Karpas-422 (cell line): Measurements from ENCODE around the gene ZG16B. TPM values are rescaled to one million over a fixed set of nuclear protein-coding genes. Genes with fewer than 3 reads are reported as not detected.

ENCODE experiments used
- DNase-seq: peaks from one replicate; pipeline ENCODE4 v3.0.0-alpha.2; 2015
- H2AFZ ChIP-seq: fragments of 200-600 bp; sonication (generic); 2 replicates; pipeline ENCODE4 v1.6.1; 2014; ENCODE audit warnings: antibody characterized with exemption, low read length, mixed read lengths
- H3K27ac ChIP-seq: fragments of 200-600 bp; sonication (generic); 2 replicates; pipeline ENCODE4 v1.5.1; 2014; ENCODE audit warnings: mild to moderate bottlenecking, low read length, moderate library complexity
- H3K27me3 ChIP-seq: fragments of 200-600 bp; sonication (generic); 2 replicates; pipeline ENCODE4 v1.6.1; 2014; ENCODE audit warnings: low read length, mixed read lengths
- H3K36me3 ChIP-seq: fragments of 200-600 bp; sonication (generic); 2 replicates; pipeline ENCODE4 v1.6.1; 2014; ENCODE audit warnings: low read length, mixed read lengths; ENCODE audit not compliant: insufficient read depth
- H3K4me1 ChIP-seq: fragments of 200-600 bp; sonication (generic); 2 replicates; pipeline ENCODE4 v1.6.1; 2014; ENCODE audit warnings: mild to moderate bottlenecking, low read length, mixed read lengths
- H3K4me2 ChIP-seq: fragments of 200-600 bp; sonication (generic); 2 replicates; pipeline ENCODE4 v1.6.1; 2014; ENCODE audit warnings: low read length, low read depth, mild to moderate bottlenecking; ENCODE audit not compliant: poor library complexity, severe bottlenecking
- H3K4me3 ChIP-seq: fragments of 200-600 bp; sonication (generic); 2 replicates; pipeline ENCODE4 v1.5.1; 2014; ENCODE audit warnings: mild to moderate bottlenecking, antibody characterized with exemption, low read length, mixed read lengths
- H3K79me2 ChIP-seq: fragments of 200-600 bp; sonication (generic); 2 replicates; pipeline ENCODE4 v1.6.1; 2014; ENCODE audit warnings: mild to moderate bottlenecking, low read length, mixed read lengths
- H3K9ac ChIP-seq: fragments of 200-600 bp; sonication (generic); 2 replicates; pipeline ENCODE4 v1.6.0; 2014; ENCODE audit warnings: low read length
- H3K9me2 ChIP-seq: fragments of 200-600 bp; sonication (generic), shearing (Covaris generic); replicated peaks from 2 replicates; pipeline ENCODE4 v1.6.0; 2014; ENCODE audit warnings: mild to moderate bottlenecking, low read length, moderate library complexity; ENCODE audit not compliant: insufficient read depth
- H3K9me3 ChIP-seq: fragments of 300-700, 200-600 bp; sonication (generic); 2 replicates; pipeline ENCODE4 v1.6.1; 2014; ENCODE audit warnings: low read length, mixed read lengths
- H4K20me1 ChIP-seq: fragments of 200-600 bp; sonication (generic); 2 replicates; pipeline ENCODE4 v1.6.1; 2014; ENCODE audit warnings: mild to moderate bottlenecking, antibody characterized with exemption, low read length, low read depth; ENCODE audit not compliant: insufficient read depth
- total RNA-seq: library from RNA; depleted of rRNA; stranded (reverse); fragments of >200 nt; shearing (Covaris generic); gene quantifications from 2 replicates; pipeline ENCODE4 v1.2.3, GENCODE V29; 2014; ENCODE audit warnings: low replicate concordance

The ZG16B gene
- total RNA-seq, 1 experiment from 2014 or later: not detected

GRCh38 chr16:2859686-2860265 is 29.7 kb downstream of the ZG16B start:
- Histone ChIP-seq H3K9ac (no peak overlapping the region), H3K4me3 (no peak overlapping the region), H2AFZ (no peak overlapping the region), H4K20me1 (no peaks in the 10 kb centered on the region), H3K4me2 (no peak overlapping the region), H3K27ac (no peak overlapping the region), H3K9me3 (no peaks in the 10 kb centered on the region), H3K27me3 (no peaks in the 10 kb centered on the region), H3K9me2 (no peaks in the 10 kb centered on the region), H3K36me3 (no peaks in the 10 kb centered on the region), H3K4me1 (no peaks in the 10 kb centered on the region), H3K79me2 (no peaks in the 10 kb centered on the region)
- DNase-seq: peak; percentile 27

DNA sequence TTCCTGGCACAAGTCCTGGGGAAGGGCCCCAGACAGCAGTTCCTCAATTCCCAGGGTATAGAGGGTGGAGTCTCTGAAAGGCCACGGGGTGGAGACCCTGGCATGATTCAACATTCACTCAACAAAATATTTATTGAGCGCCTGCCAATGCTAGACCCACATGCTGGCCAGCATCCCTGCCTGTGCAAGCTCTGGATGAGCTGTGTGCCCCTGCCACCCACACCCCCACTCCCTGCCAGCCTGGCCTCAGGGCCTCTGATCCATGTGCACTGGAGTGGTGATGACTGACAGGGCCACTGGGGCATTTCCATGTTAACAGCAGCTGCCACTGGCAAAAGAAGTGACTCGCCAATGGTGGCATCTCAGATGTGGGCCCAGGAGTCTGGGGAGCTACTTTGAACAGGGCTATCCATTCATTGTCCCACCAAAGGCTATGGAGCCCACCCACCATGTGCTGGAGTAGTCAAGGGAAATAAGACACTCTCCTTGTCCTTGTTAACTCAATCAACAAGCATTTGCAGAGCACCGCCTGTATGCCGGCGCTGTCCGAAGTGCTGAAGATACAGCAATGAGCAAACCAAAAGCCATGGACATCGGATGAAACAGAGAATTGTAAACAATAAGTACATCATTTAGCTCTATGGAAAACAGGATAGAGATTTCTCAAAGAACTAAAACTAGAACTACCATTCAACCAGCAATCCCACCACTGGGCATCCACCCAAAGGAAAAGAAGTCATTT is 30.9 kb downstream of the ZG16B start:
- H3K36me3 ChIP-seq: no peaks in the 10 kb centered on the region
- H3K4me3 ChIP-seq: no peak overlapping the region
- no peaks in the 10 kb centered on the region for H3K9me3 ChIP-seq
- no peaks in the 10 kb centered on the region for H3K79me2 ChIP-seq
- H3K4me2 ChIP-seq: no peak overlapping the region
- H2AFZ ChIP-seq: no peak overlapping the region
- H3K9ac ChIP-seq: no peak overlapping the region
- no peaks in the 10 kb centered on the region for H3K9me2 ChIP-seq
- H3K4me1 ChIP-seq: no peaks in the 10 kb centered on the region
- H3K27ac ChIP-seq: no peak overlapping the region
- no peak for DNase-seq
- H4K20me1 ChIP-seq: no peaks in the 10 kb centered on the region
- no peaks in the 10 kb centered on the region for H3K27me3 ChIP-seq

DNA sequence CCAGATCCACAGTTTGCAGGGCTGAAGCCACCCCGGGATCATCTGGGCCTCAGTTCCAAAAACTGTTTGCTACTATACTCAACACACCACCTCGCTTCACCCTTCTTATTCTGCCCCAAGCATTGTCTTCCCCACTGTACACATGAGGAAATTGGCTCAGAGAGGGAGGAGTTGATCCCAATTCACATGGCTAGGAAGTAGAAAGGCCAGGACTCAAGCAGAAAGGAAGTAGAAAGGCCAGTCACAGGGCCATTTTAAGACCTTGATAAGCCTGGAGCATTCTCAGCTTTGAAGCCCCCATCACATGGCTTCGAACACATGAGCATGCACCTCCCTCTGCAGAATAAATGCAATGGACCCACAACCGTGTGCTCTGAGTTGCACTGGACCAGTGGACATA is 35.5 kb downstream of the ZG16B start:
- Histone ChIP-seq H3K36me3 (no peaks in the 10 kb centered on the region), H4K20me1 (no peaks in the 10 kb centered on the region), H3K79me2 (no peaks in the 10 kb centered on the region), H3K27me3 (no peaks in the 10 kb centered on the region), H3K4me3 (no peak overlapping the region), H2AFZ (no peak overlapping the region), H3K9me2 (no peaks in the 10 kb centered on the region), H3K9me3 (no peaks in the 10 kb centered on the region), H3K4me1 (peaks cover 10% of the 10 kb centered on the region), H3K4me2 (no peak overlapping the region), H3K9ac (no peak overlapping the region), H3K27ac (no peak overlapping the region)
- DNase-seq: peak; percentile 19

- Histone ChIP-seq H3K4me2 (no peak overlapping the region), H3K9me2 (no peaks in the 10 kb centered on the region), H3K27me3 (no peaks in the 10 kb centered on the region), H3K79me2 (no peaks in the 10 kb centered on the region), H3K27ac (no peak overlapping the region), H3K4me1 (peaks cover 10% of the 10 kb centered on the region), H3K4me3 (no peak overlapping the region), H2AFZ (no peak overlapping the region), H3K9me3 (no peaks in the 10 kb centered on the region), H4K20me1 (no peaks in the 10 kb centered on the region), H3K36me3 (no peaks in the 10 kb centered on the region), H3K9ac (no peak overlapping the region)
- peak; percentile 7 for DNase-seq
Measured at GRCh38 chr16:2866431-2866830, 36.3 kb downstream of the ZG16B start.

DNA sequence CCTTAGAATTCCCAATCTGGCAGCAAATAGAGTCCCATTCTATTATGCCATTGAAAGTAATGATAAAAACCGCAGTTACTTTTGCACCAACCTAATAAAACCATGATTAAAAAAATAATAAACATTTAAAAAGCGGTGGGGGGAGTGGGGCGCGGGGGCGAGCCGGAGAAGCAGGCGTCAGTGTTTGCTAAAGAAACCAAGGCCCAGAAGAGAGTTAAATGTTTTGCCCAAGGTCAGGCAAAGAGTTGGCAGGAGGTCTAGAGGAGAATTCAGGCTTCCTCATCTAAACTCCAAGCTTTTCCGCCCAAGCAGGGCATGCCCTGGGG is 37.5 kb downstream of the ZG16B start:
- H4K20me1 ChIP-seq: no peaks in the 10 kb centered on the region
- H3K9me3 ChIP-seq: no peaks in the 10 kb centered on the region
- peak overlapping the region; percentile 95 for H2AFZ ChIP-seq
- no peak for DNase-seq
- no peaks in the 10 kb centered on the region for H3K9me2 ChIP-seq
- H3K4me3 ChIP-seq: peak overlapping the region; percentile 98
- H3K27me3 ChIP-seq: no peaks in the 10 kb centered on the region
- H3K4me2 ChIP-seq: peak overlapping the region; percentile 98
- H3K79me2 ChIP-seq: no peaks in the 10 kb centered on the region
- H3K27ac ChIP-seq: peak overlapping the region; percentile 61
- H3K9ac ChIP-seq: peak overlapping the region; percentile 91
- H3K36me3 ChIP-seq: no peaks in the 10 kb centered on the region
- H3K4me1 ChIP-seq: peaks cover 10% of the 10 kb centered on the region

DNA sequence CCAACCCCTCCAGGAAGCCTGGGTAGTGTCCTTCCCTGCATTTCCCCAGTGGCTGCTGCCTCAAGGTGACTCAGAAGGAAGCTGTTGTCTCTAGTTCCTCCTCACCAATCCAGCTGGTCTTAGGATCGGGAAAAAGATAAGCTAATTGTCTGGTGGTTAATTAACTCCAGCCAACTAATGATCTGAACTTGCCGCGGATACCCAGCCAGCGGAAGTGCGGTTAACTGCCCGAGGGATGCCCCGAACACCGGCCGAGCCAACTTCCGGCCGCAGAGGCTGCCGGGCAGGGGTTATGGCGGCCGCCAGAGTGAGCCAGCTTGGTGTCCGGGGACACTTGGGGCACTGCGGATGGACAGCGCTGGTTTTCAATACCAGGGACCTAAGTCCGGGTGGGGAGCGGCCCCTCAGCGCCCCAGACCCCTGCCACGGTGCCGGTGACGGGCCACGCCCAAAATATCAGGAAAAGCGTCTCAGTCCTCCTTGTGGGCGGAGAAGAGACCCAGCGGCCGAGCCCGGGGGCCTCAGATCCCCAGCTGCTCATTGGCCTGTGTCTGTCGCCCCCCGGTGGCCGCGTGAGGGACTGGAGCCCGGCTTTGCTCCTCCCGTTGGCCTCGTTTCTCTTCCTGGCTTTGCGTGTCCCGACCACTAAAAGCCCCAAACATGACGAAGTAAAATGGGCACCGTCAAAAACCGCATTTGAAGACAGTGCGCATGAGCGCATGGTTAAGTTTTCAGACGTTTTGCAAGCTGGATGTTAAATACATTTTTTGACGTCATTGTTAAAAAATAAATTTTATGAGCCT is 38.1 kb downstream of the ZG16B start:
- H3K79me2 ChIP-seq: no peaks in the 10 kb centered on the region
- H2AFZ ChIP-seq: peak overlapping the region; percentile 95
- peak overlapping the region; percentile 98 for H3K4me3 ChIP-seq
- peak; percentile 95 for DNase-seq
- H3K4me2 ChIP-seq: peak overlapping the region; percentile 98
- peak overlapping the region; percentile 91 for H3K9ac ChIP-seq
- peak overlapping the region; percentile 61 for H3K27ac ChIP-seq
- no peaks in the 10 kb centered on the region for H3K9me2 ChIP-seq
- H3K36me3 ChIP-seq: no peaks in the 10 kb centered on the region
- no peaks in the 10 kb centered on the region for H4K20me1 ChIP-seq
- H3K4me1 ChIP-seq: peaks cover 10% of the 10 kb centered on the region
- H3K9me3 ChIP-seq: no peaks in the 10 kb centered on the region
- no peaks in the 10 kb centered on the region for H3K27me3 ChIP-seq

GRCh38 chr16:2871926-2872325 is 41.8 kb downstream of the ZG16B start:
- H2AFZ ChIP-seq: no peak overlapping the region
- H3K4me2 ChIP-seq: no peak overlapping the region

More at GRCh38 chr16:2871926-2872325, 41.8 kb downstream of the ZG16B start:
- no peaks in the 10 kb centered on the region for H3K9me3 ChIP-seq
- peak; percentile 36 for DNase-seq
- H3K9me2 ChIP-seq: no peaks in the 10 kb centered on the region
- H4K20me1 ChIP-seq: no peaks in the 10 kb centered on the region
- no peak overlapping the region for H3K27ac ChIP-seq
- no peaks in the 10 kb centered on the region for H3K79me2 ChIP-seq
- no peak overlapping the region for H3K4me3 ChIP-seq
- H3K27me3 ChIP-seq: no peaks in the 10 kb centered on the region
- H3K36me3 ChIP-seq: no peaks in the 10 kb centered on the region
- no peak overlapping the region for H3K9ac ChIP-seq
- H3K4me1 ChIP-seq: peaks cover 10% of the 10 kb centered on the region
